GM20000 (cell line): ENCODE results near the gene DOLK.

ENCODE experiments used
- DNase-seq: peaks from one replicate; pipeline ENCODE4 v3.0.0; 2012; ENCODE audit warnings: low spot score
- TF ChIP-seq, protein P1 (sequence below): IDR thresholded peaks from 2 replicates; pipeline ENCODE4 v1.5.1; 2012; ENCODE audit warnings: mild to moderate bottlenecking, control low read depth; ENCODE audit errors: extremely low read depth, missing control alignments

The DOLK gene

DNA sequence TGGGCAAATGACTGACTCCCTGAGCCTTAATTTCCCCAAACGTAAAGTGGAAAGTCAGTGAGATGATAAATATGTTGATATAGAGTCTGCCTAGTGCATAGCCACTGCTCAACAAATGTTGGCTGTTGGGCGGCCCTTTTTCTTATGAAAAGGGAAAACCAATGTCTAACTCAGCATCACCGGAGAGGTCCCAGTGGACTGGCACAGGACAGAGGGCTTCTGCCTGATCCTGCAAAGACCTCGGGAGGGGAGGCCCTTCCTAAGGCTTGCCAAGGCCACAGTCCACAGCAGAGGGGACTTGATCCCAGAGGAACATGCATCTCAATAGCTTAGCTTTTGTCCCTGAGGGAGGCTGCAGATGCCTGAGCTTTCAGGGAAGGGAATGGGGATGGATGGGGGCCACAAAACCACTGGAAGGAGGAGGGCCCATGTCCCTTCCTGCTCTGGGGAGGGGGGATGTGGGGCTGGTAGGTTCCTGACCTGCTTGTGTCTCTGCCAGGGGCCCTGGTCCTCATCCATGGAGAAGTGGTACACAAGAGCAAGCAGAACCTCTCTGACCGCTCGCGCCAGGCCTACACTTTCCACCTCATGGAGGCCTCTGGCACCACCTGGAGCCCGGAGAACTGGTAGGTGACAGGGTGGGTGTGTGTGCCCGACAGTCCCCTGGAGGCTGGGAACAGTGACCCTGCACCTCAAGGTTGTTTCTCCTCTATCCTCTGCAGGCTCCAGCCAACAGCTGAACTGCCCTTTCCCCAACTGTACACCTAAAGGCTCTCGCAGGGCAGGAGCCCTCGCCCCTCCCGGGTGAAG lies 6.3 kb downstream of the DOLK start:
- no peak for DNase-seq
- TF ChIP-seq, protein P1, sequence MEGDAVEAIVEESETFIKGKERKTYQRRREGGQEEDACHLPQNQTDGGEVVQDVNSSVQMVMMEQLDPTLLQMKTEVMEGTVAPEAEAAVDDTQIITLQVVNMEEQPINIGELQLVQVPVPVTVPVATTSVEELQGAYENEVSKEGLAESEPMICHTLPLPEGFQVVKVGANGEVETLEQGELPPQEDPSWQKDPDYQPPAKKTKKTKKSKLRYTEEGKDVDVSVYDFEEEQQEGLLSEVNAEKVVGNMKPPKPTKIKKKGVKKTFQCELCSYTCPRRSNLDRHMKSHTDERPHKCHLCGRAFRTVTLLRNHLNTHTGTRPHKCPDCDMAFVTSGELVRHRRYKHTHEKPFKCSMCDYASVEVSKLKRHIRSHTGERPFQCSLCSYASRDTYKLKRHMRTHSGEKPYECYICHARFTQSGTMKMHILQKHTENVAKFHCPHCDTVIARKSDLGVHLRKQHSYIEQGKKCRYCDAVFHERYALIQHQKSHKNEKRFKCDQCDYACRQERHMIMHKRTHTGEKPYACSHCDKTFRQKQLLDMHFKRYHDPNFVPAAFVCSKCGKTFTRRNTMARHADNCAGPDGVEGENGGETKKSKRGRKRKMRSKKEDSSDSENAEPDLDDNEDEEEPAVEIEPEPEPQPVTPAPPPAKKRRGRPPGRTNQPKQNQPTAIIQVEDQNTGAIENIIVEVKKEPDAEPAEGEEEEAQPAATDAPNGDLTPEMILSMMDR = no peak

DNA sequence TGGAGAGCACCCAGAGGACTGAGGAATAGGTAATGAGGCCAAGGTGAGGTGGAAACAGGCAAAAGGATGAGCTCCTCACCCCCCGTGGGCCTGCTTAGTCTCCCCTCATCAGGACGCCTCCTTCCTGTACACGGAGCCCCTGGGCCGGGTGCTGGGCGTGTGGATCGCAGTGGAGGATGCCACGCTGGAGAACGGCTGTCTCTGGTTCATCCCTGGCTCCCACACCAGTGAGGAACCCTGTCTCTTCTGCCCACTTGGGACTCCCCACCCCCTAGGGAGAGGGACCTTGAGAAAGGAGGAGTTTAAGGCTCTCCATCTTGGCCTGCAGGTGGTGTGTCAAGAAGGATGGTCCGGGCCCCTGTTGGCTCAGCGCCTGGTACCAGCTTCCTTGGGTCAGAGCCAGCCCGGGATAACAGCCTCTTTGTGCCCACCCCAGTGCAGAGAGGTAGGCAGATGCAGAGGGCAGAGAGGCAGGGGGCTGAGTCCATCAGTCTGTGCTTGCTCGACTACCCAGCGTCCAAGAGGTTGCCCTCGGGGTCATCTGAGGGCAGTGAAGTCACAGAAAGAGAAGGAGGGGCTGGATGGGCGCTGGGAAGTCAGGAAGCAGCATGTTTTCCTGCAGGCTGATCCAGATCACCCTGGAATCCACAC lies 7.0 kb downstream of the DOLK start:
- TF ChIP-seq, protein P1 = no peak
- DNase-seq = no peak

DNA sequence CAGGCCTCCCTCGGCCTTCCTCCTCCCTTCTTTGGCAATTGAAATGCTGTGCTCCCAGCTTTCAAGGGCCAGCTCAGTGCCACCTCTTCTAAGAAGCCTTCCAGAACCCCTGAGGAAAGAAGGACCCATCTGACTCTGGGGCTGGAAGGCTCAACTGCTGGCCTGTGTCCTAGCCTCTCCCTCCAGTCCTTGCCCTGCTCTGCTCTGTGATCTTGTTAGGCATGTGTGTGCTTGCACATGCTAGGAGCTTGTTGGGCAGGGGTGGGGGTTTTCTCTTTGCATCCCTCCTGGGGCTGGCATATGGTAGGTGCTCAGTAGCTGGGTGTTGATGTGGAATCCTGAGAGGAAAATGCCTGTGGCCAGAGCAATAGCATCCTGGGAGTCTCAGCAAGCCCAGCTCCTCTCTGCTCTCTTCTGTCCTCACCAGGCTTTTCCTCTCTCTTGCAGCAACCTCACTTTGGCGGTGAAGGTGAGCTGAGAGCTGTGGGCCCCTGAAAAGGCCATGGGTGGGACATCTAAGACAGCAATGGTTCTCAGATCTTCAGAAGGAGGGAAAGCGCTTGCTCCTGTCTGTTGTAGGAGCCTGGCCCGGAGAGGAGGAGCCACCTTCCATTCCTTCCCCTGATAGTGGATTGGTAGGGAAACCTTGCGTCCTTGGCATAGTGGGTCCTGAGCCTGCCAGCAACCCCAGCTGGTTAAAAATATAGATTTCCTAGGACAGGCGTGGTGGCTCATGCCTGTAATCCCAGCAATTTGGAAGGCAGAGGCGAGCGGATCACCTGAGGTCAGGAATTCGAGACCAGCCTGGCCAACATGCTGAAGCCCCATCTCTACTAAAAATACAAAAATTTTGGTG lies 9.9 kb downstream of the DOLK start:
- TF ChIP-seq, protein P1 = no peak
- no peak for DNase-seq

DNA sequence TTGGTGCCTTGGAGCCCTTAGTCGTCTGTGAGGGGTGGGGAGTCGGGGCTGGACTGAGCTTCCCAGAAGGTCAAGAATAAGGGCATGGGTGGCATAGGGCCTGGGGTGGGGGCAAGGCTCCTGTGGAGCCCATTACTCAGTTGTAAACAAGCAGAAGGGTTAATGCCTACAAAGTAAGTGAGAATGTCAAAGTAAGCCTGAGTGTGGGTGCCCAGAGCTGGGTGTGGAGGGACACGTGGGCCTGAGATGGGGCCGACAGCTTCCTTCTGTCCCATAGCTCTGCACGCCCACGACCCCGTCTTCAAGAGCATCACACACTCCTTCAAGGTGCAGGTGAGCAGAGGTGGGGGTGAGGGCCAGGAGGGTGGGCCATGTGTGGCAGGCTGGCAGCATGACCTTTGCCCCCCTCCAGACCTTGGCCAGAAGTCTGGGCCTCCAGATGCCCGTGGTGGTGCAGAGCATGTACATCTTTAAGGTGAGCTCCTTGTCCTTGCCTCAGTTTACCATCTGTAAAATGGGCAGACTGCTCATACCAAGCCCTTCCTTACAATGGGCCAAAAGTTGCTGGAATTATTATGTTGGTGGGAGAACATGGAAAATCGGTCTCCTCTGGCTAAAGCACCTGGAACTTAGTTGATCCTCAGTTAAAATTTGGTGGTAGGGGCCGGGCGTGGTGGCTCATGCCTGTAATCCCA lies 11.1 kb downstream of the DOLK start:
- TF ChIP-seq, protein P1 = no peak
- no peak for DNase-seq

DNA sequence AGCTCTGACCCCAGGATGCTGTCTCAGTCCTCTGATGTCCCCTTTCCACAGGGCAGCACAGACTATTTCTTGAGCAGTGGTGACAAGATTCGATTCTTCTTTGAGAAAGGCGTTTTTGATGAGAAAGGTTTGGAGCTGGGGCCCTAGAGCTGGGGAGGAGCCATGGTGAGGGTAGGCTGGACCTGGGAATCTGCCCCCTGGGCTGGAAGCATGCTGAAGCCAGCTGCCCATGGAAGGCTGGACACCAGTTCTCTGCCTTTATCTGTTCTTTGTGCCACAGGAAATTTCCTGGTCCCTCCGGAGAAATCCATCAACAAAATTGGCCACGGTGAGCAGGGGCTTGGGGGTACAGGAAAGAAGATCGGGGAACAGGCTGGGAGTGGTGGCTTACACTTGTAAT lies 13.7 kb downstream of the DOLK start:
- TF ChIP-seq, protein P1 = no peak
- no peak for DNase-seq

DNA sequence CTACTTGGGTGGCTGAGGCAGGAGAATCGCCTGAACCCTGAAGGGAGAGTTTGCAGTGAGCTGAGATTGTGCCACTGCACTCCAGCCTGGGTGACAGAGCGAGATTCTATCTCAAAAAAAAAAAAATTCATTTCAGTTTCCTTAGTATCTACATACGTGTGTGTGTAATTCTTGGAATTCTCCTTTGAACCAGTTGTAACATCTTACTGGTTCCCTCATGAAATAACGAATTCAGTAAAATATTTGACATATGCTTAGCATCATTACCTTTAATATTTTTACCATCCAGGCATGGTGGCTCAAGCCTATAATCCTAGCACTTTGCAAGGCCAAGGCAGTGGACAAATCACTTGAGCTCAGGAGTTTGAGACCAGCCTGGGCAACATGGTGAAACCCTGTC lies 17.8 kb downstream of the DOLK start:
- DNase-seq = no peak

More for the DNA sequence above, 17.8 kb downstream of the DOLK start:
- TF ChIP-seq, protein P1 = no peak
